Suppressor macrophage treated with lipopolysaccharide for 4 hours (primary cell): Measurements from ENCODE around the gene SLC6A12.
"Not testable (repeated sequence)": the region's sequence is repeated elsewhere in the genome, so short reads cannot be mapped to it uniquely, and the experiment has no call there.

Source experiments
- DNase-seq: peaks from one replicate; pipeline ENCODE4 v3.0.0-alpha.2; 2020

Gene SLC6A12

DNA sequence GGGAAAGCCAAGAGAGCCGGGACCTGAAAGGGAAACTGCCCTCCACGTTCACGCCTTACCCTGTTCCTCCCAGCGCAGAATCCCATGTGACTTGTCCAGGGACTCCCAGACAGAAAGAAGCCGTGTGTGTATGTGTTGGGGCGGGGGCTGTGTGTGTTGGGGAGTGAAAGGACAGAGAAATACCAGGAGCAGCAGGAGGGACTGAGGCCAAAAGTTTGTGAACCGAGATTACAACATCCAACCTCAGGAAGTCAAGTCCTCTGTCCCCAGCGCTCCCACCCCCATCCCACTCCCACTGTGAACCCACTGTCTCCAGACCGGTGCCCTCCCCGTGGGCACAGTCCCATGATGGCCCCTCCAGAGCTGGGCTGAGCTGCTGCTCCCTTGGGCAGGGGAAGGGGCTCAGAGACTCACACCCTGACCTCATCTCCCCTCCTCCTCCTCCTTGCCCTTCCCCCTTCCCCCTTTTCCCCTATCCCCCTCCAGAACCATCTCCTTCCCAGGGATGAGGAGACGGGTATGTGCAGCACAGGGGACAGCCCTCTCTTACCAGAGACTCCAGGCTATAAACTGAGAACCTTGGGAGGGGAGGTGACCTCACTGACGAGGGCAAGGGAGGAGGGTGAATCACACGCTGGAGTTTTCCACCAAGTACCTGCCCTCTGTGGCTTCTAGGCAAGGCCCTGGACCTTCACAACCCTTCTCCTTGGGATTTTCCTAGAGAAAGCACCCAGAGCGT, at the start of gene SLC6A12:
TSS of gene SLC6A12 (minus strand) at position 155 of the 739 bp plus-strand sequence. CDS start 4,171 bp downstream, outside the sequence.
- peak; percentile 81 for DNase-seq

DNA sequence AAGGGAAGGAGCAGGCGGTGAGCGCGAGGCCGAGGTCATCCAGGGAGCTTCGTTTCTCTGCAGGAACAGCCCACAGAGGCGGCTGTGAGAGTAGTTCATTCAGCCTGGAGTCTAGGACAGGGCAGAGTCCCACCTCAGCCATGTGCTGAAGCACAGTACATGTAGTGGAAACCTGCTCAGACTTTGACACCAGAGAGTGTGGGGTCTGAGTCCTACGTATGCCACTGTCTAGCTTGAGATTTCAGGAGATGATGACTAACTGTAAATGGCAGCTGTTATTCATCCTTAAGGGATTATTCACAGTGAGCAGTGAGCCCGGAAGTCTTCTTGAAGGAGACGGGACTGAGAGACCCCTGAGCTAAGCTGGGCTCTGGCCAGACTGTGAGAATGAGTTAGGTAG, 49.6 kb upstream of the SLC6A12 start:
- DNase-seq, result no peak

DNA sequence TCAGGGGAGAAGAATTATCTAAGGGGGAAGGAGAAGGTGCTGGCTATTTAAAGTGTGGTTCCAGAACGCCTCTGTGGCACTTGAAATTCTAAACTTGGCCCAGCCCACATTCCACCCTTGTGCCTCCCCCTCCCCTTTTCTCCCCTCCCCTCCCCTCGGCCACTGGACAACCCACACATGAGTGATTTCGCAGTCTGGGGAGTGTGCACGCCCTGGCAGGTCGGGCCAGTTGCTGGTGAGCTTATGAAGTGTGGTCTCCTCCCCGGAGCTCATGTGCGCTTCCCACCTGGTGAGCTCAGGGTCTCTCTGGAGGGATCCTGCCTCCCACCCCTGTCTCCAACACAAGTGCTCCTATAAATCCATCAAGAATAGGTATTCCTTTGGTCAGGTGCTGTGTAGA, 48.9 kb upstream of the SLC6A12 start, which contains the start of gene SLC6A13:
TSS of gene SLC6A13 (minus strand) at position 20 of the 400 bp plus-strand sequence. CDS start 2,784 bp downstream, outside the sequence.
- no peak for DNase-seq

DNA sequence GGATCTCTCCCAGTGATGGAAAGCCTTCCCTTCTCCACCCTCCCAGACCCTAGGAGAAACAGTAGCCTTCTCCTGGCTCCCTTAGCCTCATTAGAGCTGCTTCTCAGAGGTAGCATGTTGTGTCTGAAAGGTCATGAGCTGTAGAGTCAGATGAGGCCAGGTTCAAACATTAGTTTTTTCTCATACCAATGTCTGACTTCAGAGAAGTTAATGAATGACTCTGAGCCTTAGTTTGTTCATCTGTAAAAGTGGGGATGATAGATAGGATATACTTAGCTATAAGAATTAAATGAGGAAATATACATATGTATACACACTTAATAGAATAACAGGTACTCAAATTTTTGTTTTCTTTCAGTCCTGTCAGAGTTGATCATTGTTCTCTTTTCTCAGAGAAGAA, 48.2 kb upstream of the SLC6A12 start:
- DNase-seq, result no peak

DNA sequence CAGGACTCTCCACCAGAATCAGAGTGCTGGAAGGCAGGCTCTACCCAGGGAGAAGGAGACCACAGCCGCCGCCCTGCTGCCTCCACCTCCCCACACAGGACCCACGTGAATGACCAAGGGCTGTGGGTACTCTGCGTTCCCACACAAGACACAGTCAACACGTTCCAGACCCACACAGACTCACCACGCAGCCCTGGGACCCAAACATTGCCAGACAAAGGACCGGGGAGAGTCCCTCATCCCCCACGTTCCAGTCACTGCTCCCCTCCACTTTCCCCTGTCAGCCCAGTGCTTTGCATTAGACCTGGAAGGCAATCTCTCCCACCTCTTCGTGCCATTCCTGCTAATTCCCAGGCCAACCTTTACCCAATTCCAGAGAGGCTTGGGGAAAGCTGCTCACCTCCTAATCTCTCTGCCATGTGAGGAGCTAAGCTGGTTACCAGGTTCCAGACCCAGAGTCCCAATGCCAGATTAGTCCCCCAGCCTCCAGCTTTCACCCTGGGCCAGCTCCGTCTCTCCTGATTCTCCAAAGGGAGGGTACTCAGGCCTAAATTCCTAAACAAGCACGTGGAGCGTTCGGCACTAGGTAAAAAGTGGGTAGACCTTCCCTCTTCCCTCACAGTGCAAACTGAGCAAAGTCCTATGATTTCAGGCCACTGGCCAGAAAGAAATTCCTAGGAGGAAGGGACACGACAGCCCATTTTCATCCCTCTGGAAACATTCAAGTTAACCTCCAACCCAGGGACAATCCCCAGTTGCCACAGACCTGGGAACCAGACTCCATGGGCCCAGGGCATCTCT, 43.8 kb upstream of the SLC6A12 start:
- no peak for DNase-seq

DNA sequence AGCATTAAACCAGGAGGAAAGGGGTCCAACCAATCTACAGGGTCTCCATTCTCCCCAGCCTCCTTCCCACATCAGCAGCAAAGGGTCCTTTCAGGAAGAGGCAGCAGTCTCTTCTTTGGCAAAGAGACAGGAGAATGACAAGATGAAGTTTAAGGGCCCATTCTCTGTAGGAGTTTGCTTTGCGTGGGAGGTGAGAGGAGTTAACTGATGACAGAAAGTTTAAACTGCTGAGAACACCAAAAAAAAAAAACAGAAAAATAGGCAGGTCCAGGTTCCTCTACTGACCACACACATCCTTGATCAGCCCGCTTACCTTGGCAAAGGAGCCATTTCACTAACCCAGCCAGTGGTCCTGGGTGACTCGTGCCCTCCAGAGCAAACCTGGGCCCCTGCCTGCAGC, 43.0 kb upstream of the SLC6A12 start:
- no peak for DNase-seq

DNA sequence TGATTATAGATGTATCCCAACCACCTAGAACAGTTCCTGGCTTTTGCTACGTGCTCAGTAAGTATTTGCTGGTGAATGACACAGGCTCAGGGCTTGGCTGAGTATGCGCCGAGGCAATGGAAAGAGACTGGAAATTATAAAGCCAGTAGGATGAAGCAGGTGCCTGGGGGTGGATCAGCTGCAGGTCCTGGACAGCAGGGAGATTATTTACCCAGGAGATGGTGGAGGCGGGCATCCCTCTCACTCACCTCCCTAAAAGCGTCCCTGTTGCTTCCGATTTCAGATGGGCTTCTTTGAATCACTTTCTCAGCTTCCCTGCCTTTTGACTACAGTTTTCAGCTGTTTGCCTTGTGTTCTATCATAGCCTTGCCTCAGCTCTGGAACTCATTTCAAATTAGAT, 42.3 kb upstream of the SLC6A12 start:
- DNase-seq, result no peak

DNA sequence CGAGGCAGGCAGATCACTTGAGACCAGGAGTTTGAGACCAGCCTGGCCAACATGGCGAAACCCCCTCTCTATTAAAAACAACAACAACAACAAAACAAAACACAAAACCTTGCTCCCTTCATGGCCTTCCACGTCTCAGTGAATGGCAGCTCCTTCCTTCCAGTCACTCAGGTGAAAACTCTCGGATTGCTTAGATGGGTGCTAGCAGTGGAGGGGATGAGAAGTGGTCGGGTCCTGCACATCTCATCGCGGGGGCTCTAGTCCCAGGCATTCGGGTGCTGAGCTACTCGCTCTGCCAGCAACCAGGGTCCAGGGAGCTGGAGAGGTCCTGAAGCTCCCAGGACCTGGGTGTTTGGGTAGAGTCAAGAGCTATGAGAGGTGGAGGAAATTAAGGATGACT, 41.0 kb upstream of the SLC6A12 start:
- no peak for DNase-seq

DNA sequence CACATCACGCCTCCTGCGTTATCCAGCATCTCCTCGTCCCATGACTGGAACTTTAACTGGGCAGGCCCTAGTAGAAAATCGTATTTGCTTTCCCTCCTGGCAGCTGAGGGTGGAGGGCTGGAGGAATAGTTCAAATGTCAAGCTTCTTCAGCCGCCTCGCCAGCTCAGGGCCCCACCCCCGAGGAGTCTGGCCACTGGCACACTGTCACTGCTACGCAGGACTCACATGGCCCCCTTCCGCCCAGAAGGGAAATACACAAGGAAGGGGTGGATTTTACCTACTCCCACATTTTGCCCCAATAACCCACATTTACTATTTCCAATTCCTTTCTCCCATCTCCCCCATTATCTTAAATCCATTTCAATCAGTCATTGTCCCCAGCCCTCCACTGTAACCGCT, 40.1 kb upstream of the SLC6A12 start:
- no peak for DNase-seq

DNA sequence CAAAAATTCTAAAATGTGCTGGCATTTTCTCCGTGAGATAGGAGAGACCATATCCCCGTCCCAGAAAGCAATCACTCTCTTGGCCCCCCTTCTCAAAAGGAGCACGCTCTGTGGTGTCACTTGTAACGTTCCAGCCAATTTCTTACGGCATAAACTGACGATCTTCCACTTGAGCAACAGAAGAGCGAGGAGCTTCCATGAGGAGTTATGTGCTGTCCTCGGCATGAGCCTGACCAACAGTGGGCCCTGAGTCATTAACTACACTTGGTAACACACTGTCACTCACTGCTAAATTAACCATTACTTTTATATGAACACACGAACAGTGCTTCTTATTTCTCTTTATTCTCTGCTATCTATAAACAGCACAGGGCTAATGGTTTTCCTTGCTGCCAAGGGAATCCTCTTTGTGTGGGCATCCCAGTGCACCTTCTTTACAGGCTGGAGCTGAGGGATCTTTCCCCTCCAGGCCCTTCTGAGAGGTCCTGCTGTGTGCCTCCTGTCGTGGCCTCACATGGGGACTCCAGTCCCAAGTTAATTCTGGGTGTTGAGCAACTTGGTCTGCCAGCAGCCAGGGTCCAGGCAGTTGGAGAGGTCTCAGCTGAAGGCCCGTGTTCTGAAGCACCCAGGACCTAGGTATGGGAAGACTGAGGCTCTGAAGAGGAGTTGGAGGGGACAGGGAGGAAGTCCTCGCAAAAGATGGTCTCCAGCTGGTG, 39.3 kb upstream of the SLC6A12 start:
- DNase-seq, result no peak

DNA sequence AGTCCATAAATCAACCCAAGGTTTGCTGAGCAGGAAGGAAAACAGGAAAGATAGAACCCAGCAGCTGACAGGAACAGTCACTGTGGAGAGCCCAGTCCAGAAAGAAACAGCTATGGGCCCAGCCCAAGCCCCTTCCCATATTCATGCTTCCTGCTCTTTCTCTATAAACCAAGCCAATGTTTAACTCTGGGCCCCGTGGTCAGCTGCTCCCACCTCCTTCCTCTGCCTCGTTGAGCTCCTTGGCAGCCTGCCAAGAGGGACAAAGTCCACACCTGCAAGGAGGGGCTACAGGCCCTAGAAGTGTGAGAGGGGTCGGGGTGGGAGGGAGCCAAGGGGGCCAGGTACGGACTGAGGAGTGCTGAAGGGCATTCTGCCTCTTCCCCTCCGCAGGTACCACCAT, 38.7 kb upstream of the SLC6A12 start:
- no peak for DNase-seq

DNA sequence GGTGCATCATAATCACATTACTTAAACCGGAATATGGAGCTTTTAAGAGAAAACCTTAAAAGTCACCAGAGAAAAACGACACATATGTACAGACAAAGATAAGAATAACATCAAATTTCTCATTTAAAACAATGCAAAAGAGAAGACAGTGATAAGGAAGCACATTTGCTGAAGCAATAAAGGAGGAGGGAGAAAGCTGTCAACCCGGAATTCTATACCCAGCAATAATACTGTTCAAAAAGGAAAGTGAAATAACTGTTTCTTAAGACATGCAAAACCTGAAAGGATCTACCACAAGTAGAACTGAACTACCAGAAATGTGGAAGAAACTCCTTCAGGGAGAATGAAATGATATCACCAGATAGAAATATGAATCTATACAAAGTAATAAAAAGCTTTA, 33.3 kb upstream of the SLC6A12 start:
- peak; percentile 7 for DNase-seq

DNA sequence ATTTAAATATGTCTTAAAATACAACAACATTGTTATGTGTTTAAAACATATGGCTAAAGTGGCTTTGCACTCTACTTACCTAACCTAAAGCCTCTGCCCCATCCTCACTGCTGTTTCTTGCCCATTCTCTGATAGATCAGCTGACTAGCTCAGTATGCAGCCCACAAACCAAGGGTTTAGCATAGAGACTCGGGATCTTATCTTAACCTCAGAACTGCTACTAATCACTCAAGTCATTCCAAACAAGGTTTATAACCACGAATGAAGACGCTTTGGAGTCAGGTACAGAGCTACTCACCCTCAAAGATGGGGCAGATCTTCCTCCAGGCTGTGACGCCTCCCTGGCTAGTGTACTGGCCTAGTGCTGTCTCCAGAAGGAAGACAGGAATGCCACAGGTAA, 29.4 kb upstream of the SLC6A12 start:
- no peak for DNase-seq

DNA sequence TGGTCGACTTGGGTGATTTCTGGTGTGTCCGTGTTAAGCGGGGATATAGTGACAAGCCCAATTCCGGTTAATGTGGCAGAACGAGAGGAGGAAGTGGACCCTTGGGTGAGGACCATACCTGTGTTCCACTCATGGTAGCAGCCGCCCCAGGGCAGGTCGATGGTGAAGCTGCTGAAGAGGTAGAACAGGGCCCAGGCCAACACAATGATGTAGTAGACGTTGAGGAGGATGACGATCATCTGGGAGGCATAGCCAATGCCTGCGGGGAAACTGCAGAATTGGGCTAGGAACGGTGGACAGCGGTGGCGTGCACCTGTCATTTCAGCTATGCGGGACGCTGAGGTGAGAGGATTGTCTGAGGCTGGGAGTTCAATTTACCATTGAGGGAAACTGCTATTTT, 28.5 kb upstream of the SLC6A12 start:
- no peak for DNase-seq

DNA sequence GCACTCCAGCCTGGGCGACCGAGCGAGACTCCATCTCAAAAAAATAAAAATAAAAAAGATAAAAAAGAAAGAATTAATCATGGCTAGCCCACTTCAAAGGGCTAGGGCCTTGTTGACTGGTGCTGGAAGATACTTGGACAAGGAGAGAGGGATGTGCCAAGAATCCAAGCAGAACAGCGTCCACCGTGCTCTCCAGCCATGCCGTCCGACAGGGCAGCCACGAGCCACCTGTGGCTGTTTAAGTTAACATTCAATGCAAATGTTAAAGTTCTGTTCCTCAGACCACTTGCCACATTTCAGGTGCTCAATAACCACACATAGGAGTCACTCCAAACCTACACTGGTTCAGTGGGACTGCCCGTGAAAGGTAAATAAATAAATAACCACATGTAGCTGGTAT, 27.3 kb upstream of the SLC6A12 start:
- DNase-seq, result no peak

DNA sequence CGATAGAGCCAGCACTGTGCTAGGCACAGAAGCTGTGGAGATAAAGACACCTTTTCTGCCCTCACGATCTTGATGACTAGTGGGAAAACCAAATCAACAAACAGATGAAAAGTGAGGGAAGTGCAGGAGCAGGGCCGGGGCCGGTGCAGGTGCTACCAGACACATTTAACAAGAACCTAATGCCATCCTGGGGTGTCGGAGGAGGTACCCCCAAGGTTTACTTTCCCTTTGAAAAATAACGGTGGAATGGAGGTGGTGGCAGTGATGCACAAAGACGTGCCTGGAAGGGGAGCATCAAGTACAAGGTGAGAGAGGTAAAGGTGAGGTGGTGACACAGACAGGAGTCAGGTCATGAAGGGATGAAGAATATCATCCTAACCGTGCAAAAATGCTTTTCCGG, 26.6 kb upstream of the SLC6A12 start:
- DNase-seq, result no peak

DNA sequence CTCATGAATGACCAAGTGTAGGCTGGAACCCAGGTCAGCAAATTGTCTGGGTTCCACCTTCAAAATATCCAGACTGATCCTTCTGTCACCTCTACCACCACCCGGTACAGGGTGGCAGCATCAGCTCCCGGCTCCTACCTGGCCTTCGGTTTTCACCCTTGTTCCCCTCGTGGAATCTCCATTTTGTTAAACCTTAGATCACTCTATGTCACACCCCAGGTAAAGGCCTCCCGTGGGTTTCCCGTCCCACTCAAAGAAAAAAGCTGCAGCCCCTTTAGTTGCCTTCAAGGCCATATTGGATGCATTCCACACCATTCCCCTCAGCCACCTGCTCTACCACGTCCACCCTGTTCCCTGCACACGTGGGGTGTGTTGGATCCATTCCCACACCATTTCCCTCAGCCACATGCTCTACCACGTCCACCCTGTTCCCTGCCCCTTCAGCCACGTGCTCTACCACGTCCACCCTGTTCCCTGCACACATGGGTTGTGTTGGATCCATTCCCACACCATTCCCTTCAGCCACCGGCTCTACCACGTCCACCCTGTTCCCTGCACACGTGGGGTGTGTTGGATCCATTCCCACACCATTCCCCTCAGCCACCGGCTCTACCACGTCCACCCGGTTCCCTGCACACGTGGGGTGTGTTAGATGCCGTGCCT, 24.9 kb upstream of the SLC6A12 start:
- DNase-seq, result no peak

DNA sequence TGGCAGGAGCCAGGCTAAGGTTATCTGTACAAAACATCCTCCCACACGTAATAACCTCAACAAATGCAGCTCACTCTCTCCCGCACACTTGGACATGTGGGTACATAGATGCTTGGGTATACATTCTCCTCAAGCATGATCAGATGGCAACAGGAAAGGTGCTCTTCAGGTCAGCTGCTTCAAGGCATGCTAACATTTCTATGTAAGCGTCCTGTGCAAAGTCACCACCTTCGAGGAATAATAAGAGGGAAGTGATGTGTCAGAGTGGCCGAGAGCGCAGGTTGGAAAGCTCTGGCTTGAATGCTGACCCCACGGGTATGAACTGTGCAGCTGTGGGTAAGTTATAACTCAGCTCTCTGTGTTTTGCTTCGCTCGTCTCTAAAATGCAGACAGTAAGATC, 24.2 kb upstream of the SLC6A12 start:
- DNase-seq, result no peak

DNA sequence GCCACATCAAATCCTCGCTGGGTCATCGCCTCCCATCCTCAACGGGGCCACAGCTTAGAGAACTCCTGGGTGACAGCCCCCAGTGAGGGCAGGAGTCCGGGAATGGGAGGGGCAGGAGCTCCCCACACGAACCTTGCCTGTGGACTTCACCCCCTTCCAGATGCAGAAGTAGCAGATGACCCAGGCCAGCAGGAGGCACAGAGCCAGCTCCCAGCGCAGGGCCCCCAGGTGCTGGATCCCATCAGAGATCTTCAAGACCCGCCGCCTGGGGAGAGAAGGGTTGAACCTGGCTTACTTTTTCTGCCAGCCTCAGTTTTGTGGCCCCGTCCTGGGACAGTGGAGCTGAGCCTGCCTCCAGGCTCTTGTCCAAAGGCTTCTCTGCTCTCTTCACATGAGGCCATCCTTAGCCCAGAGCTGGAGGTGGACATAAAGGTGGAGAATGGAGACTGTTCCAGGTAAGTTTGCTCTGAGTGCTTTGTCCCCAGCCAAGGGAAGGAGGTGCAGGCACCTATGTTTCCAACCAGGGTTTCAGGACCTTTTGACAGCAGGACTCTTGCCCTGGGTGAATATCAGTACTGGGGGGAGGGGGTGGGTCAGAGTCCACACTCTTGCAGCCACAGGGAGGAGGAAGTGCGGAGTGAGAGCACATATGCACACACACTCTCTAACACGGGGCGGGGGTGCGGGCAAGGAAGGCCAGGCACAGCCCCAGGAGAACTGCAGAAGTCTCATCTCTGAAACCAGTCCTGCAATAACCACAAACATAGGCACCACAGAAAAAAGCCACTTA, 23.3 kb upstream of the SLC6A12 start:
- DNase-seq, result no peak

DNA sequence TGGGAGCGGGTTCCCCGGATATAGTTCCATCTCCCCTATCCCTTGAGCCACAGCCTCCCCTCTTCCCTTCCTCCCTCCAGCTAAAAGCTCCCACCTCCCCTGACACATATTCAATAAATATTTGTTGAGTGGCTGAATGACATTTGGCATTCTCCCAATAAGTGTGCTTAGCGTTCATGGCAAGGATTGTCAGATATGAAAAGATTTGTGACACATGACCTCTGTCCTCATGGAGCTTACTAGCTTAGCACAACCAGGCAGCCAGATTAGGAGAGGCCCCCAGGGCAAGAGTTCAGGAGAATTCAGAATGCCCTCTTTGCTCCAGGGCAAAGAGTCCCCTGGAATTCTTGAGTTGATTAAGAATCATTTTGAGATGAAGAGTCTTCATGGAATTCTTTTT, 22.5 kb upstream of the SLC6A12 start:
- no peak for DNase-seq

DNA sequence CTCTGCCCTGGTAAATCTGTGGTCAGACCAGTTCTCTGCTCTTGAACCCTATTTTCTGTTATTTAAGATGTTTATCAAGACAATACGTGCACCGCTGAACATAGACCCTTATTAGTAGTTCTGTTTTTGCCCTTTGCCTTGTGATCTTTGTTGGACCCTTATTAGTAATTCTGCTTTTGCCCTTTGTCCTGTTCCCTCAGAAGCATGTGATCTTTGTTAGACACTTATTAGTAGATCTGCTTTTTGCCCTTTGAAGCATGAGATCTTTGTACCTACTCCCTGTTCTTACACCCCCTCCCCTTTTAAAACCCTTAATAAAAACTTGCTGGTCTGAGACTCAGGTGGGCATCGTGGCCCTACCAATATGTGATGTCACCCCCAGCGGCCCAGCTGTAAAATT, 22.0 kb upstream of the SLC6A12 start:
- not testable (repeated sequence) for DNase-seq

DNA sequence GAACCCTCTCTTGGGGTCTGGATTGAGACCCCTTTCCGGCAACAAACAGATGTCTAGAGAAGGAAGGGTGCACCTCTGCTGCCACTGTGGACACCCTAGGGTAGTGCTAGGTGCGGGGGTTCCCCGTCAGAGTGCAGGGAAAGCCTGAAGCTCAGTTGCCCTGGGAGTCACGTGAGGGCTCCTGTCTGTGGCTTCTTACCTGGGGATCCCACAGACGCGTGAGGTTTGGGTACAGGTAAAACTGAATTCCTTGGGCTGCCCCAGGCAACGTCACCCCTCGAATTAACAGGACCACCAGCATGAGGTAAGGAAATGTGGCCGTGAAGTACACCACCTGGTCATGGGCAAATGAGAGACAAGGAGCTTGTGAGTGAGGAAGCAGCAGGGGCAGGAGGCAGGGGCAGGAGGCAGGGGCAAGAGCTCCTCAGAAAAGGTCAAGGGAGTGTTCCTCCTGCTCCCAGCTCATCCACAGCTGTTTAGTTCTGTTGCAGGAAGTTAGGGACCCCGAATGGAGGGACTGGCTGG, 21.0 kb upstream of the SLC6A12 start:
- no peak for DNase-seq
